T1000 (cell line): Measurements from ENCODE around the gene EPHA1.

ENCODE experiments used
- DNase-seq: peaks from one replicate; lab custom pipeline; 2025; ENCODE audit warnings: mixed read lengths; lab: John Stamatoyannopoulos, UW

EPHA1 gene

DNA sequence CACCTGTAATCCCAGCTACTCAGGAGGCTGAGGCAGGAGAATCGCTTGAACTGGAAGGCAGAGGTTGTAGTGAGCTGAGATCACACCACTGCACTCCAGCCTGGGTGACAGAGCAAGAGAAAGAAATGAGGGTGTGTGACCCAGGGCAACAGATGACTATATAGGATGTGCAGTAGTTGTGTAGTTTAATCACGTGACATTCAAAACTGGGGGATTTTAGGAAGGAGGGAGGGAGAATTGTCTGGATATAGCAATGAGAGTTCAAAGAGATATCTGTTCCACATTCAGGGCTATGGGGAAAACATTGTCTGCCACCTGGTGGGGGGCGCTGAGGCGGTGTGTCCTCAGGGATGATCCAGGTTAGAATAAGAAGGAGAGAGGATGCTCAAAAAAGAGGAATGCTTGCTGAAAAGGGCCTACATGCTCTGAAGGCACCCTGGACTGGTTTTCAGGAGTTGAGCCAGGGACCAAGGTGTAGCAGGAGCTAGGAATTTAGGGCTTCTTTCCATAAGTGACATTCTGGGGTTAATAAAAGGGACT is 35.3 kb downstream of the EPHA1 start:
- no peak for DNase-seq

DNA sequence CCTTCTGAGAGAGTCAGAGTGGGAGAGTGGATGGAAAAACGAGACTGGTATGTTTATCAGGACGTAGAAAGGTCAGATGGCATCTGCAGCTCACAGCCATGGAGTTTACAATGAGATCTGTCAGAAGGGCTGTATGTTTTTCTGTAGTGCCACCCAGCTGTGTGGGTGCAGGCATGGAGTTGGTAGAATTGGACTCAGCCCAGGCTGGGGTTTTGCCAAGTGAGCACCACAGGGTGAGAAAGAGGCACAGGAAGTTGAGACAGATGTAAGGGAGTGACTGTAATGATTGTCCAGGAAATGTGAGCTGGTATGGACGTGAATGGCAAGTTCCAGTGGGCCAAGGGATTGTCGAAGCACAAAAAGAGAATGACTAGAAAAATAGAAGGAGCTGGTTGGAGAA is 36.6 kb downstream of the EPHA1 start:
- no peak for DNase-seq

DNA sequence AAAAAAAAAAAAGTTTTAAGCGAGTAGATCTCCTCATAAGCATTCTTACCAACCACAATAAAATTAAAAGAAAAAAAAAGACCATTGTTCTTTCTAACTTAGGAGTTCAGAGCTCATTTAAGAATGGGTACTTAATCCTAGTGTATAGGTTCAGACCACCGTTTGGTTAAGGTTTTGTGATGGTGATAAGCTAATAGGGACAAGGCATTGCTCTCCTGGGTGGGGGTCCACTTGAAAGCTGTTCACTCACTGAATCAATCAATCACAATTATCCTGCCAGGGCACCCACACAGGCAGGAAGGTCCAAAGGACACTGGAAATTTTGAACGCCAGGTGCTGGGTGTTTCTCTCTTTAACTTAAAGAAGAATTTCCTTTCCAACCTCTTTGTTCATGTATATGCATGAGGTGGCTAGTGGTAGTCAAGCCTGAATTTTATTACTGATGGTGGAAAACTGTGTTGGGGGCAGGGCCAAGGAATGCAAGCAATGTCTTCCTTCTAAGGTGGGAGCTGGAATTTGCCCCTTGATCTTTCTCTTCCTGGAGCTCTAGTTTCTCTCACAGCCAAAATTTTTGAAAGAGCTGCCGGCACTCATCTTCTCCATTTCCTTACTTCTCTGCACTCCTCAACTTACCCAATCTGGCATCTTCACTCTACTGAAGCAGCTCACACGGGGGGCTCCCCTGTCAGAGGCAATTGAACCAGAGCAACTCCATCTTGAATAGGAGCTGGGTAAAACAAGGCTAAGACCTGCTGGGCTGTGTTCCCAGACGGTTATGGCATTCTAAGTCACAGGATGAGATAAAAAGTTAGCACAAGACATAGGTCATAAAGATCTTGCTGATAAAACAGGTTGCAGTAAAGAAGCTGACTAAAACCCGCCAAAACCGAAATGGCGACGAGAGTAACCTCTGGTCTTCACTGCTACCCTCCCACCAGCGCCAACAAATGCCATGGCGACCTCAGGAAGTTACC is 38.7 kb downstream of the EPHA1 start:
- DNase-seq, result no peak

DNA sequence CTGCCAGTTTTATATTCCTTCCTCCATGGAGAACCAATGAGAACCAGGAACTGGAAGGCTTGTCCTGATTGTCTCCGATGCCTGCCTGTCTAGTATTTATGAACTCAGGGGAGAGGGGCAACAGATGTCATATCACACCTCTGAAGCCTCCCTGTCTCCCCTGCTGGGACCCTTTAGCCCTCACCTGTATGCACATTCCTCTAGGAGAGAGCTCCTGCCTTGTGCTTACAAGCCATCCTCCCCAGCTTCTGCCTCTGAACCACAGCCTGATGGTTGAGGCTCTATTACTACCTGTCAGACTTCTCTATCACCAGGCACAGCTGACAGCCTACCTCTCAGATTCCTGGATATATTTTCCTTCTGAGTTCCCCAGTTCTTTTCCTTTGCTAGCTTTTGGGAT is 40.3 kb downstream of the EPHA1 start:
- no peak for DNase-seq

DNA sequence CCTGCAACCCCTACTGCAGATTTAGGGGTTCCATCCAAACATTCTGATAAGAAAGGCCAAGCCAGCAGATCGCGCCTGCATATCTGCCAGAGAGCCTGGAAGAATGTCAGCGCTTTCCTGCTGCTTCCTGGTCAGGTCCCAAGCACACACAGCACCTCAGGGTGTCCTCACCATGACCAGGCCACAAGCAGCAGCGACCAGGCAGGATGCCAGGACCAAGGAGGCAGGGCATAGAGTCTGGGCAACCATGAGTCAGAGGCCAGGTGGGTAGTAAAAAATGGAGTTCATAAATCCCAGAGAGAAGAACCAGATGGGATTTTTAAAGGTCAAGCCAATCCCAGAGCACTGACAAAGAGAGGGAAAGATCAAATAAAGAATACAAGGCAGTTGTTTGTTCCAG is 40.7 kb downstream of the EPHA1 start:
- peak; percentile 32 for DNase-seq

DNA sequence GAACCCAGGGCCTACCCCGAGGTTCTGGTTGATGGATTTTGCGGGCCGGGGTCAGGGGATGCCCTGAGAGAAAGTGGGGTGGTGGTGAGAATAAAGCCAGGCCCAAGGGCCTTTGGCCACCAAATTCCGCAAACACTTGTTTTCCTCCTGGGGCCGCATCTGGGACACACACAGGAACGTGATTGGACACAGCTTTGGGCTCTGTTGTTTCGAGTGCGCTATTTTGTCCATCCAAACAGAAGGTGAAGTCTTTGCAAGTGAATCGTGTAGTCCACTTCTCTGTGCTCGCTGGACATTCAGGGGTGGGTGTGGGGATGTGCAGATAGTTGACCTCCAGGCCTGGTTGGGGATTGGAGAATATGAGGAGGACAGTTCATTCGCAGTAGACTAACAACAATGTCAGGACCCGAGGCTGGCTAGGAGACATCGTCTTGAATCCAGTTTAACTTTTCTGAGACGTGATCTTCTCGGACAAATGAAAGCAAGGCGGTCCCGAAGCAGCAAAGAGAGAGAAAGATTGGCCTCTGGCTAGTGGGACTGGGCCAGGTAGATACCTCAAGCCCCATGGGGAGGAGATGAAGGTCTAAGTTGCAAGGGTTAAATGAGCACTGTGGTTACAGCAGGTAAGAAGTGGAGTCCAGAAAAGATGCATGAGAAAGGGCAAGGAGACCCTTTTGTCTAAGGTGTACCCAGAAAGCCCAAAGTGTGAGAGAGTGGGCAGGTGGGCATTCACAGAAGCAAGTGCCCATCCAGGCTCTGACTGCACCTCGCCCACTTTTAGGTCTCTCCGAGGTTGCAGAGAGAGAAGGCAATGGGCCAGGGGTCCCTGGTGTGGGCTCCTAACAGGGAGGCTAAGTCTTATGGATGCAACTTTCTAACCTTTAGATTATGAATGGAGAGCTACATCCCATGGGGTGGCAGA is 45.4 kb downstream of the EPHA1 start:
- DNase-seq, result no peak

DNA sequence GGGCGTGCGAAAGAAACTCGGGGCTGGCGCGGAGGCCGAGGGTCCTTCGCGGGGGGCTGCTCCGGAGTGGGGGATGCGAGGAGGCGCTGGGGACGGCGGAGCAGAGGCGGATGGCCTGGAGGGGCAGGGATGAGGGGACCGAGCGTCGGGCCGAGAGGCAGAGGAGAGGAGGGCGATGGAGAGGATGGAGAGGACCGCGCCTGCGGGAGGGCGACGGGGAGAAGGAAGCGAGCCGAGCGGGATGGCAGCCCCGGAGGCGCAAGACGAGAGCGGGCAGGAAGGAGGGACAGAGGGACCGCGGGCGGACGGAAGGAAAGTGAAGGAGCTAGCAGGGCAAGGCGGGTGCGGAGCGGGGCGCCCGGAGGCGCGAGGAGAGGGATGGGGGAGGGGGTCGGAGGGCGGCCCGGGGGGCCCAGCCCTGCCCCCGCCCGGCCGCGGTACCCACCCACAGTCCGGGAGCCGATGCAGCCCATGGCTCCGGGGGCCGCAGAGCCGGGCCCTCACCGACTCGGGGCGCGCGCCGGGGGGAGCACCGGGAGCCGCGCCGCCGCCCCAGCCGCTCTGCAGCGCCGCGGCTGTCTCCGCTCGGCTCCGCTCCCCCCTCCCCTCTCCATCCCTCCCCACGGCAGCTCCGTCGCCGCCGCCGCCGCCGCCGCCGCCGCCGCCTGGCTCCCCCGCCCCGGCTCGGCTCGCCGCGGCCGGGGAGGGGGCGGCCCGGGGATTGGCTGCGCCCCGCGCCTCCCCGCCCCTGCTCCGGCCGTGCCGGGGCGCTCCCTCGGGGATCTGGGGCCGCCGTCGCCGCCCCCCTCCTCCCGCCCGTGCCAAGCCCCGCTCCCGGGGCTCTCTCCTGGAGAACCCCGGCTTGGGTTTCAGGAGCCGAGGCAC is 46.3 kb downstream of the EPHA1 start, which contains the start of gene FAM131B:
TSS of gene FAM131B (minus strand) at position 583 of the 885 bp plus-strand sequence. CDS start at position 473, 110 bp downstream.
- no peak for DNase-seq

DNA sequence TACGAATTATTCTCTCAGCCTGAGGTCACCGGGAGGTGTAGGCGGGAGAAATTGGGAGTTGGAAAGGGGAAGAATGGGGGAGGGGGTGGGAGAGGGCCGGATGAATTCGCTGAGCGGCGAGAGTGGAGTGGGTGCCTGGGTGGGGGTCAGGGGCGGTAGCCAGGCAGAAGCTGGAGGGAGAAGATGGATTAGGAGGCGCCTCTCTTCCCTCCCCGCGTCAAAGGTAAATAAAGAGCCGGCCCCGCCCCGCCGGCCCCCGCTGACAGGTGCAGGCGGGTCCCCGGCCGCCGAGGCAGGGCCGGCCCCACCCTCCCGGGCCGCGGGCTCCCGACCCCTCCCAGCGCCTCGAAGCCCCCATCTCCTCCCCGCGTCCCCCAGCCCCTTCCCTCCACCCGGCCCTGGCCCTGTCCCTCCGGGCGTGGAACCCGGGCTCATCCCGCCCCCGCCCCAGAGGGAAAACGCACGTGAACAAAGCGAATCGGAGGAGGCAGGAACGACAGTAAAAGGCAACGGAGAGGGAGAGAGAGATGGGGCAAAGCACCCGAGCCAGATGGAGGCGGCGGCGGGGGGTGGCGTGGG is 47.0 kb downstream of the EPHA1 start:
- DNase-seq, result no peak

DNA sequence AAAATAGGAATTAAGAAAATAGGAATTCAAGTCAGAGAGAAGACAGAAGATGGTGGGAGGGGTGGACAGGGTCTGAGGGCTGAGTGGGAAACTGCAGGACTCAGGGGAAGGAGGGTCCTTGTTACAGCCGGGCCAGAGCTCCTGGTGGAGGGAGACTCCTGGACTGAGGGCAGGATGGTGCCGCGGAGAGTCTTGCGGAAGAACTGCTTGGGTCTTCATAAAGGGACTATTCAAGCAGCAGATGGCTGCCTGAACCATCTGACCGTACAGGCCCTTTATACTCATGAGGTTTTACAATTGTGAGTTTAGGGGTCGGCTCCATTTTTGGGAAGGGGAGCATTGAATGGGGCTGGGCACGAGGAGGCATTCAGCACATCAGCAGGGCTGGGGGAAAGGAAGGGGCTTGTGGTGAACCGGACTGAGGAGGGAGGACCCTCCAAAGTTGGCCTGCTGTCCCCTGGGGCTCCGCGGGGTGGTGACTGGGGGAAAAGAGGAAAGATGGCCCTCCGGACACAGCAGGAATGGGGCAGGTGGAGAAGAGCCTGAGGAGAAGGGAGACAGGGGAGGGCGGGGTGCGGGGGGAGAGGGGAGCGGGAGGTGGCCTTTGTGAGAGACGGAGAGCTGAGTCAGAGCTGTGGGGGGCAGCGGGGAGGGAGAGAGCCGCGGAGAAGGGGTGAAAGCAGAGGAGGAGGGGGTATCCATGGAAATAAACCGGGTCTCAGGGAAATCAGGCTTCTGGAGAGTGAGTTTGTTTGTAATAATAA is 47.7 kb downstream of the EPHA1 start:
- no peak for DNase-seq

DNA sequence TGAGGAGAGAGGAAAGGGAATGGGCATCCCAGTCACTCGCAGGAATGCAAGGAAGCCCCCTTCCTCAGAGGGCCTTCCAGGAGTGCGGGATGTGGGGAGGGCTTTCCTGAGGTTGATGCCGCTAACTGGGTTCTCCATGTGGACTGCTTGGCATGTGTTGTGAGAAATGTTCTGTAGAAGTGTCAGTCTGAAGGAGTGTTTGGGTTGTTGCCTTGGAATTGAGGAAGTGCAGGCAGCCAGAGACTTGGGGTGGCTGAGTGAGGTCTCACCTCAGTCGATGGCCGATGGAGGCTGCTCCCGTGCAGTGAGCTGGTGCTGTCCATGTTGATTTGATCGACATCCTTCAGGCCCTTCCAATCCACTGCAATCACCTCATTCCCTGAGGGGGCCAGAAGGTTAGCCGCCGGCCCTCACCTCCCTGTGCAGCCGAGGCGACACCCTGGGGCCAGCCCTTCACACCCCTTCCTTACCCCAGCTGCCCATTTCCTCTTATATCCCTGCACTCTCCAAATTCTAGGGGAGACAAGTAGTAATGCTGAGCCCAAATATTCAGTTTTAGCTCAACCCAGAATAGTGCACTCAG is 48.8 kb downstream of the EPHA1 start:
- DNase-seq, result no peak

DNA sequence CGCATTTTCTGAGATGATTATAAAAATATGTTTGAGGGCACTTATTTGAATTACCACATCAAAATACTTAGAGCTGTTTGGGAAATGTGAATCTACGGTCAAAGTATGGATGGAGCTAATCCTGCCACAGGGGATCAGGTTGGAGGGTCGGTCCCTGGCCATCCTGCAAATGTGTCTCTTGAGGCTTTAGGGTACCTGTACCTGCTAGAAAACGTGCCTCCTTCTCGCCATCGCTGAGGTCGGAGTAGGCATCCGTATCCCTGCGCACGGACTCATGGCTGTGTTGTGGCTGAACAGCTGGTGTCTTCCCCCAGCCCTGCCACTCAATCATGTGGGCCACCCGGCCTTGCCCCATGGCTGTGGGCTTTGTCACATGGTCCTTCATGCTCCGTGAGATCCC is 50.0 kb downstream of the EPHA1 start:
- no peak for DNase-seq

DNA sequence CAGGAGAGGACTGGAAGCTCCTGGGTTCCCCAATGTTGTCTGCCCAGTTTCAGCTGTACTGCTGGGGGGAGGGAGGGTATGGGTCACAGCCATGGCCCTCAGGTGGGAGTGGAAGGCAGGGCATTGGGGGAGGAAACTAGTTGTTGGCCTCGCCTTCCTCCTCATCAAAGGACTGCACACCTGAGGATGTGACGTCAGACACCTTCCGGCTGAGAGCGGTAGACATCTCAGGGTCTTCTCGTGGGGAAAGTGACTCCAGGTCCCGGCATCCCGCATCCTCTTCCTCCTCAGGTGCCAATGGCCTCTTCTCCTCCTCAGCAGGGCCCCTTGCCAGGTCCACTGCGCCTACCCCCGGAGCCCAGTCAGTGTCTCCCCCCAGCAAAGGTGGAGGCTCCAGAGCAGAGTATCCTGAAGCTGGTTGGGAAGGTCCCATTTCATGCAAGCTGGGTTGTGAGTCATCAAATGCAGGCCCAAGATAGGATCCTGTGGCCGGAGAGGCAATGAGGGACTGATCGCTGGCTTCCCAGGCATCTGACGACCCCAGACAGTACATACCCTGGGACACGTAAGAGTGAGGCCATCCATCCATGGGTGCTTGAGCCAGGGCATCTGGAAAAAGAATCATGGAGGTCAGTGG is 52.1 kb downstream of the EPHA1 start:
- no peak for DNase-seq

DNA sequence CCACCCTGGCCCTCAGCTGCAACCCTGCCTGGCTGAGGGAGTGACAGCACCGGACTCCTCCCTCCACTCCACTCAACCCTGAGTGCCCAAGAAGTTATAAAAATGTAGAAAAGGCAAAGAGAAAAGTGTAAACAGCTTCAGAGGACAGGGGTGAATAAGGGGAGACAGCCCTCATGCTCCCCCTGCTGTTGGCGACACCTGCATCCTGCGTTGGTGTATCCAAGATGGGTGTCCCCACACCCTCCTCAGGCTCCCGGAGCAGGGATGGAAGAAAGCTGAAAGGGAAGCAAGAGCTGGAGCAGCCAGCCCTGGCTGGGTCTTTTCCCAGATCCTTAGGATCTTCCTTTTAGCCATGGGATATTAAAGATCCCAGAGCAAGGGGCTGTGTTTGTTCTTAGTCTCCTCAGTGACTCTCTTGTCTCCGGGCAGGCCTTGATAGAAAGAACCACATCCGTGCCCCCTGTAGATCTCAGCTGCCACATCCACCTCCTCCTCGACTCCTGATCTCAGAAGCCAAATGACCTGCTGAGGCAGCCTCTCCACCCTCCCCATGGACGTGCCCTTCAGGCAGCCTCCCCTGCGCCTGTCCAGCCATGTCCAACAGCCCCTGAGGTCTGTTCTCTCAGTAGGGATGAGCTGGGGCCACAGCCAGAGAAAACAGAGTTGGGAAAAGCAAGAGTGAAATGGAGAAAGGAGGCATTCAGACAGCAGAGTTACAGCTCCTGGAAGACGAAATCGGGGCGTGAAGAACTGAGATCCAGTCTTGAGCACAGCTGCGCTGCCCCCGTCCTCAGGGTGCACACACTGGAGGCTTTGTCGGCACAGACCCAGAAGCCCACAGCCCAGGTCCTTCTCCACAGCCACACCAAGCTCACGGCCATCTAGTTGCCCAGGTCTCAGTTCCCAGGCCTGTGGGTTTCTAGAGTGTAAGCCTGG is 52.9 kb downstream of the EPHA1 start:
- no peak for DNase-seq

DNA sequence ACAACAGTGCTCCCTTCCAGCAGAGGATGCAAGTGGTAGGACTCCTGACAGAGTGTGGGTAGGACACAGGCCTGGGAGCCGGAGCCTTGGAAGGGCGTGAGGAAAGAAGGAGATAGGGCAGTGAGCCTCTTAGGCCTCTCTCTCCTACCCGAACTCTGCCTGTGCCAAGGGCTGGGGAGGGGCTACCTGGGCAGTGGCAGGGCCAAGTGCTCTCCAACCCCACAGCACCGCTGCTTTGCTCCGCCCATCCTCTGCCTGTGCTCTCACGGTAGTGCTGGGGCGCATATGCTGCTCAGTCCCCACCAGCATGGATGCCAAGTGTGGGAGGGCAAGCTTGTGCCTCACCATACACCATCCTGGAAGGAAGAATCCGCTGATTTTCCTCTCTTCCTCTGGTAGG is 53.7 kb downstream of the EPHA1 start:
- no peak for DNase-seq

DNA sequence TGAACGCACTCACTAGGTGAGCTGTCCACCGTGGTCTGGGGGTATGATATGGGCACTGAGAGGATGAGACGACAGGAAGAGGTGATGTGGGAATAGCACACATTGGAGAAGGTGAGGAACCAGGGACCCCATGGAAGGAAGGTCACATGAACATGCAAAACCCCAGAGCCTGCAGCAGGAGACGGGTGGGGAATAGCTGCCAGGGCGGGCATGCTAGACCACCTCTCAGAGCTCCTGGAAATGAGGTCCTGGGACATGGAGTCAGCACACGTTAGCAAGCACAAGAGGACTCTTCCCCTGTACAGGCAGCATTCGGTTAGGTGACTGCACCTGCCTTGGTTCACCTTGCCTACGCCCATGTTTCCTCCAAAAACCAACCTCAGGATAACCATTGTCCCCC is 54.3 kb downstream of the EPHA1 start:
- no peak for DNase-seq

DNA sequence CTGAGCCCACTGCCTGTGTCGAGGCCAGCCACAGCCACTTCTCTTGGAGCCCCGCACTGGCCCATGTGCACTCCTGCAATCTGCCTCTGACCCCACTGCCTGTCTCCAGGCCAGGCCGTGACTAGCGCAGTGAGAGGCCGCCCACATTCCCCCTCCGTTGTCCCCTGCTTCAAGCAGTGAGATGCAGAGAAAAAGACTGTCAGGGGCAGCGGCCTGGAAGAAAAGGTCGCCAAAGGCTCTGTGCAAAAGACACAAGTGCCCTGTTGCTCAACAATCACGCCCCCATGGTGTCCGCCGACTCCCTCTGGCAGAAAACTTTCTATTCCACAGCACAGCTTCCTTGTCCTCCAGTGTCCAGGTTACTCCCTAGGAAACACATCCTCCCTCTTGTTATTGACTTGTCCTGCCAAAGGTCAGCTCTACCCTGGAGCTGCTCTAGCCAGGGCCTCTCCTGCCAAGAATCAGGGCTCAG is 56.1 kb downstream of the EPHA1 start:
- DNase-seq, result no peak

DNA sequence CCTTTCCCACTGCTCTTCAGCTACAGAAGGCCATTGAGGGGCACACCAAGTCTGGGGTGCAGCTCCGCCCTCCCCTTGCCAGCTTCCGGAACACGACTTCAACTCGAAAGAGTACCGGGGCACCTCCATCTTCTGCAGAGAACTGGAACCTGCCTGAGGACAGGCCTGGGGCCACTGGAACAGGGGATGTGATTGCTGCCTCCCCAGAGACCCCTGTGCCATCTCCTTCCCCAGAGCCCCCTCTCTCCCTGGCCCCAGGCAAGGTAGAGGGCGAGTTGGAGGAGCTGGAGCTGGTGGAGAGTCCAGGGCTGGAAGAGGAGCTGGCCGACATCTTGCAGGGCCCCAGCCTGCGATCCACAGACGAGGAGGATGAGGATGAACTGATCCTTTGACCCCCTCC is 57.1 kb downstream of the EPHA1 start:
- DNase-seq, result no peak

DNA sequence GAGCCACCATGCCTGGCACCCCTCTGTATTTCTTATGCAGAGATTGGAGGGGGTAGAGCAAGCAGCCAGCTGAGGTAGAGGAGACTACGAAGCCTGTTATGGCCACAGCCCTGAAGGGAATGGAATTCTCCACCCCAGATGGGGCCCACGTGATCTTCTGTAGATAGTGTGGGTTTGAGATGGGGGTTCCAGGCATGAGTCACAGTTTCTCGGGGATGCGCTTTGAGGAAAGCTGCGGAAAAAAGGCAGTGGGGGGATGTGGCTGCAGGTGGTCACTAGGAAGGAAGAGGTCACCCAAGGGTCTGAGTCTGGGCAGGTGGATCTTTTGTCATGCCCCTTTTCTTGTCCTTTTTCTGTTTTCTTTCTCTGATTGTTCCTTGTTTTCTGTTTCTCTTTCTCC is 57.6 kb downstream of the EPHA1 start:
- DNase-seq, result no peak
